Measurements from ENCODE around the gene FMNL2. TPM values are rescaled to one million over a fixed set of nuclear protein-coding genes. Genes with fewer than 3 reads are reported as not detected.

Gene FMNL2
- total and polyA plus RNA-seq, 10 donors = 8.8 to 59.3 (median 33.5) TPM

- intact Hi-C loops (cut with DNase I; ENCODE audit: low total_unique reads) = no loop called here
- no peak overlapping the region for H3K4me3 ChIP-seq
- no peaks in the 10 kb centered on the region for H3K9me3 ChIP-seq
- 77 to 87% (median 81%) methylated on average over 8 of the region's 8 CpGs for WGBS, 5 donors
- peaks cover 0 to 32% (median 21%) of the 10 kb centered on the region in 6 donors for H3K4me1 ChIP-seq
- no peak overlapping the region for H3K27ac ChIP-seq
- no peak for TF ChIP-seq CTCF (IDR thresholded peaks at IDR 0.05 in 8 of 11, conservative IDR thresholded peaks at IDR 0.05 in 3 of 11)
- TF ChIP-seq POLR2AphosphoS5 (IDR thresholded peaks at IDR 0.05) = no peak
- TF ChIP-seq POLR2A (IDR thresholded peaks at IDR 0.05) = no peak
- H3K36me3 ChIP-seq = no peaks in the 10 kb centered on the region
- no peaks in the 10 kb centered on the region for H3K27me3 ChIP-seq (replicated peaks in 1 of 7)
- DNase-seq = no peak
These were observed 94.0 kb downstream of the FMNL2 start for GRCh38 chr2:152428800-152429582.

- Histone ChIP-seq H3K4me3 (no peak overlapping the region), H3K27ac (no peak overlapping the region), H3K36me3 (no peaks in the 10 kb centered on the region), H3K9me3 (no peaks in the 10 kb centered on the region), H3K4me1 (peaks cover 0 to 37% (median 23%) of the 10 kb centered on the region in 6 donors), H3K27me3 (replicated peaks in 1 of 7) (no peaks in the 10 kb centered on the region)
- DNase-seq = no peak
- intact Hi-C loops (cut with DNase I; ENCODE audit: low total_unique reads) = no loop called here
- WGBS, 5 donors = 67 to 91% (median 80%) methylated on average over 1 of the region's 1 CpG
- TF ChIP-seq POLR2AphosphoS5 (IDR thresholded peaks at IDR 0.05) (no peak), CTCF (IDR thresholded peaks at IDR 0.05 in 8 of 11, conservative IDR thresholded peaks at IDR 0.05 in 3 of 11) (no peak), POLR2A (IDR thresholded peaks at IDR 0.05) (no peak)
These were observed 95.9 kb downstream of the FMNL2 start for GRCh38 chr2:152430876-152431275.

- no peak for DNase-seq
- H3K27ac ChIP-seq = peak overlapping the region in 4 of 8 donors; percentile 13 to 43 (median 36)
- H3K27me3 ChIP-seq (replicated peaks in 1 of 7) = no peaks in the 10 kb centered on the region
- TF ChIP-seq POLR2A (IDR thresholded peaks at IDR 0.05) (no peak), POLR2AphosphoS5 (IDR thresholded peaks at IDR 0.05) (no peak), CTCF (IDR thresholded peaks at IDR 0.05 in 8 of 11, conservative IDR thresholded peaks at IDR 0.05 in 3 of 11) (no peak)
- peaks cover 0 to 37% (median 23%) of the 10 kb centered on the region in 6 donors for H3K4me1 ChIP-seq
- 83 to 96% (median 93%) methylated on average over 4 of the region's 4 CpGs for WGBS, 5 donors
- H3K4me3 ChIP-seq = no peak overlapping the region
- H3K36me3 ChIP-seq = no peaks in the 10 kb centered on the region
- intact Hi-C loops (cut with DNase I; ENCODE audit: low total_unique reads) = no loop called here
- no peaks in the 10 kb centered on the region for H3K9me3 ChIP-seq
These were observed 96.6 kb downstream of the FMNL2 start for GRCh38 chr2:152431370-152432098.

- DNase-seq = no peak
- WGBS, 5 donors = 18 to 36% (median 31%) methylated on average over 3 of the region's 3 CpGs
- H3K27me3 ChIP-seq (replicated peaks in 1 of 7) = no peaks in the 10 kb centered on the region
- peaks cover 0 to 37% (median 23%) of the 10 kb centered on the region in 6 donors for H3K4me1 ChIP-seq
- peak overlapping the region in 4 of 8 donors; percentile 13 to 43 (median 36) for H3K27ac ChIP-seq
- no peak for TF ChIP-seq CTCF (IDR thresholded peaks at IDR 0.05 in 8 of 11, conservative IDR thresholded peaks at IDR 0.05 in 3 of 11)
- peak in 1 of 3 donors; percentile 28 for TF ChIP-seq POLR2AphosphoS5 (IDR thresholded peaks at IDR 0.05)
- intact Hi-C loops (cut with DNase I; ENCODE audit: low total_unique reads) = no loop called here
- H3K4me3 ChIP-seq = no peak overlapping the region
- H3K9me3 ChIP-seq = no peaks in the 10 kb centered on the region
- no peaks in the 10 kb centered on the region for H3K36me3 ChIP-seq
These were observed 97.3 kb downstream of the FMNL2 start for GRCh38 chr2:152432206-152432653.

Data from spleen (tissue), 11 donors.